Measurements from ENCODE around the gene RPS6KL1.

Gene RPS6KL1

DNA sequence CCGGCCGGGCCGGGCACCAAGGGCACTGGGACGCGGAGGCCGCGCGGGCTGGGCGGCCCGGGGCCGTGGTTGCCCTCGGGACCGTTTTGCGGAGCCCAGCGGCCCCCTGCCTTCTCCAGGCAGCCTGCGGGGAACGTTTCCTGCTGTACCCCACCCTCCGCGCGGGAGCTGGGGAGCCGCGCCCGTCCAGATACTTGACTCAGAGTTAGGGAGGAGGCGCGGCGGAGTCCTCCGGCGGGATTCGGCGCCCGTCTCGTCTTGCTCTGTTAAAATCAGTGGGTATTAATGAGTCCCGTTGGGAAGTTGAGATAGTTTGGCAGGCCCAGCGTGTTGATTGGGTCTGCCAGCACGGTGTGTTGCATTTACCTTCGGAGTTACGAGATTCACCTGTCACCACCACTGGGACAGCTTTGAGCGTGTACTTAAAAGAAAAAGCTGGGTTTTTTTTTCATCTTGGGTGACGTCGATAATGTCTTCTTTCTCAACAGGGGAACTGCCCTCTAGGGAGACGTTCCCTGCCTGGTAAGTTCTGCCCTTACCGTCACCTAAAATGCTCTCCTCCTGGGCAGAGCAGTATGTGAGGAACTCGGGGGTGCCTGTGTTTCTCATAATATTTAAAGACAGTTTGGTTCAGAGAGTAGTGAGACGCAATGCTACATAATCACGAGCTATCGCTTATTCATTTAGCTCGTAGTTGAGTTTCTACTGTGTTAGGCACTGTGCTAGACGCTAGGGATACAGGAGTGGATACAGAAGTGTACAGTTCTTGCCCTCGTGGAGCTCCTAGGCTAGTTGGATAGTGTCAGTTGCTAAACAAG is 40.7 kb downstream of the RPS6KL1 start:
- Histone ChIP-seq H3K9ac (ENCODE audit: low read depth, low read length) (peak overlapping the region; percentile 93), H3K4me3 (ENCODE audit: low read depth in 1 of 2, low read length in 2 of 2) (peak overlapping the region; percentile 79 to 87), H3K9me3 (ENCODE audit: insufficient read depth, low read length, severe bottlenecking) (no peaks in the 10 kb centered on the region), H3K4me1 (ENCODE audit: insufficient read depth, low read length) (peaks cover 44% of the 10 kb centered on the region), H3K27me3 (ENCODE audit: insufficient read depth, low read length, poor library complexity) (no peaks in the 10 kb centered on the region), H2AFZ (ENCODE audit: low read depth, low read length) (peak overlapping the region; percentile 95), H3K27ac (ENCODE audit: low read length) (peak overlapping the region; percentile 96), H3K4me2 (ENCODE audit: insufficient read depth, low read length) (peak overlapping the region; percentile 89), H4K20me1 (ENCODE audit: insufficient read depth, low read length) (peaks cover 40% of the 10 kb centered on the region; the same call in 1 of the 2 replicates), H3K36me3 (ENCODE audit: insufficient read depth, low read length) (peaks cover 30% of the 10 kb centered on the region), H3K79me2 (ENCODE audit: insufficient read depth, low read length) (peaks cover 64% of the 10 kb centered on the region)
- peak; percentile 48 for ATAC-seq (ENCODE audit: insufficient read depth, low read depth)
- DNase-seq: peak; percentile 58
- no peak for TF ChIP-seq EZH2 (IDR thresholded peaks at IDR 0.05; ENCODE audit: borderline replicate concordance, low read depth, low read length, severe bottlenecking)
- TF ChIP-seq, protein P1, sequence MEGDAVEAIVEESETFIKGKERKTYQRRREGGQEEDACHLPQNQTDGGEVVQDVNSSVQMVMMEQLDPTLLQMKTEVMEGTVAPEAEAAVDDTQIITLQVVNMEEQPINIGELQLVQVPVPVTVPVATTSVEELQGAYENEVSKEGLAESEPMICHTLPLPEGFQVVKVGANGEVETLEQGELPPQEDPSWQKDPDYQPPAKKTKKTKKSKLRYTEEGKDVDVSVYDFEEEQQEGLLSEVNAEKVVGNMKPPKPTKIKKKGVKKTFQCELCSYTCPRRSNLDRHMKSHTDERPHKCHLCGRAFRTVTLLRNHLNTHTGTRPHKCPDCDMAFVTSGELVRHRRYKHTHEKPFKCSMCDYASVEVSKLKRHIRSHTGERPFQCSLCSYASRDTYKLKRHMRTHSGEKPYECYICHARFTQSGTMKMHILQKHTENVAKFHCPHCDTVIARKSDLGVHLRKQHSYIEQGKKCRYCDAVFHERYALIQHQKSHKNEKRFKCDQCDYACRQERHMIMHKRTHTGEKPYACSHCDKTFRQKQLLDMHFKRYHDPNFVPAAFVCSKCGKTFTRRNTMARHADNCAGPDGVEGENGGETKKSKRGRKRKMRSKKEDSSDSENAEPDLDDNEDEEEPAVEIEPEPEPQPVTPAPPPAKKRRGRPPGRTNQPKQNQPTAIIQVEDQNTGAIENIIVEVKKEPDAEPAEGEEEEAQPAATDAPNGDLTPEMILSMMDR (IDR thresholded peaks at IDR 0.05; ENCODE audit: borderline replicate concordance, extremely low read depth, low read length, poor library complexity, severe bottlenecking): no peak

DNA sequence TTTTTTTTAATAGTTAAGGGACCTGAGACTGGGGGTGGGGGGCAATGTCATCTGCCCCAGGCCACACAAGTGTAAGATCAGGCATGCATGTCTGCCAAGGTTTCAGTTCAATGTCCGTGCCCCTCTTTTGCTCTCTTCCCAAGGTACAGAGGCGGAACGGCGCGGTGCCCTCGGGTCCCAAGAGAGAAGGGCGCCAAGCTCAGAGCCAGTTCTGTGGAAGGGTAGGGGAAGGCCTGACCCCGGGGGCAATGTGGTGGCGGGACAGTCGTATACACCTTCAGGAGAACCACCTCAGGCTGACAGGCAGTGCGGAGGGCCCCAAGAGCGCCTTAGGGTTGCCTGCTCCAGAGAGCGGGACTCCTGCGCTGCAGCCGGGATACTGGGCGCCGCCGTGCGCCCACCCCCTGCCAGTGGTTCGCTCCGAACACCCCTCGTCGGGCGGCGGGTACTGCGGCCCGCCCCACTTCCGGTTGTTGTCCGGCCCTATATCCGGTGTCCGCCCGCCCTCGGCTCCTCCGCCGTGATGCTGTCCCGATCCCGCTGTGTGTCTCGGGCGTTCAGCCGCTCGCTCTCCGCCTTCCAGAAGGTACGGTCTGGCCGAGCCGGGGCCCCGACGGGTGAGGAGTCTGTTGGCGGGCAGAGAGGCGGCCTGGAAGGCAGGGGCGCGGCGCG is 41.5 kb downstream of the RPS6KL1 start, which contains the start of gene DLST:
Gene DLST (plus strand): TSS at position 486 of the 672 bp plus-strand sequence. CDS start 38 bp downstream, at position 524.
- TF ChIP-seq EZH2 (IDR thresholded peaks at IDR 0.05; ENCODE audit: borderline replicate concordance, low read depth, low read length, severe bottlenecking): no peak
- TF ChIP-seq, protein P1 (IDR thresholded peaks at IDR 0.05; ENCODE audit: borderline replicate concordance, extremely low read depth, low read length, poor library complexity, severe bottlenecking): no peak
- no peaks in the 10 kb centered on the region for H3K27me3 ChIP-seq (ENCODE audit: insufficient read depth, low read length, poor library complexity)

DNA sequence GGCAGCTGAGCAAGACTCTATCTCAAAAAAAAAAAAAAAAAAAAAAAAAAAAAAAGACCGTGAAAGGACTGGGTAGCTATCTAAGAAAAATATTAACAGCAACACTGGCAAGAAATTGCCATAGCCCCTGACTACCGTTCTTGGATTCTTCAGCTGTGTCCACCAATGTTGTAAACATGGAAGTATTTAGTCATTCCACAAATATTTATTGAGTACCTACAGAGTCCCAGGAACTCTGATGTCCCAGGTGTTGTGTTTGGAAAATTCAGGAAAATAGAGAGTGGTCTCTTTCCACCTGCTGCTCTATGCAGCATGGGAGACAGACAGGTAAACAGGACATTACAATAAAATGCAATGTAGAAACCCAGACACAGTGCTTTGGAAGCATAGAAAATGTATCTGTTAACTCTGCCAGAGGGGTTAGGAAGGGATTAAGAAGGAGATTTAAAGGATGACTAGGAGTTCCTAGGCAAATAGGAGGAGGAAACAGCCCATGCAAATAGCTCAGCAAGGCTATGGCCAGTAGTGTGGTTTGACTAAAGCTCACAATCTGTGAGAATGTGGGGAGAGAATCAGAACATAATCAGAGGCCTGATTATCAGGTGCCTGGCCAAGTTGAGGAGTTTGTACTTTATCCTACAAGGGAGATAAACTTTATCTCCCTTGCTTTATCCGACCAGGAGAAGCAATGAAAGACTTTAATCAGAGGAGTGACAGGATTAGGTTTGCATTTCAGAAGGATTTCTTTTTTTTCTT is 43.5 kb downstream of the RPS6KL1 start:
- no peak overlapping the region for H3K27ac ChIP-seq (ENCODE audit: low read length)
- H3K9ac ChIP-seq (ENCODE audit: low read depth, low read length): no peak overlapping the region
- peaks cover 37% of the 10 kb centered on the region for H3K79me2 ChIP-seq (ENCODE audit: insufficient read depth, low read length)
- no peak for TF ChIP-seq EZH2 (IDR thresholded peaks at IDR 0.05; ENCODE audit: borderline replicate concordance, low read depth, low read length, severe bottlenecking)
- TF ChIP-seq, protein P1 (IDR thresholded peaks at IDR 0.05; ENCODE audit: borderline replicate concordance, extremely low read depth, low read length, poor library complexity, severe bottlenecking): no peak
- H2AFZ ChIP-seq (ENCODE audit: low read depth, low read length): peak overlapping the region; percentile 51
- H3K36me3 ChIP-seq (ENCODE audit: insufficient read depth, low read length): peaks cover 4% of the 10 kb centered on the region
- peaks cover 21% of the 10 kb centered on the region; the same call in 1 of the 2 replicates for H4K20me1 ChIP-seq (ENCODE audit: insufficient read depth, low read length)
- no peaks in the 10 kb centered on the region for H3K27me3 ChIP-seq (ENCODE audit: insufficient read depth, low read length, poor library complexity)
- H3K4me2 ChIP-seq (ENCODE audit: insufficient read depth, low read length): no peak overlapping the region
- no peaks in the 10 kb centered on the region for H3K9me3 ChIP-seq (ENCODE audit: insufficient read depth, low read length, severe bottlenecking)
- DNase-seq (no peak), ATAC-seq (ENCODE audit: insufficient read depth, low read depth) (no peak)
- no peak overlapping the region for H3K4me3 ChIP-seq (ENCODE audit: low read depth in 1 of 2, low read length in 2 of 2)
- H3K4me1 ChIP-seq (ENCODE audit: insufficient read depth, low read length): peaks cover 34% of the 10 kb centered on the region

More for the DNA sequence above, 41.5 kb downstream of the RPS6KL1 start, which contains the start of gene DLST:
- Histone ChIP-seq H3K4me2 (ENCODE audit: insufficient read depth, low read length) (peak within 1 kb of the TSS; percentile 89), H3K4me1 (ENCODE audit: insufficient read depth, low read length) (peaks cover 44% of the 10 kb centered on the region), H3K79me2 (ENCODE audit: insufficient read depth, low read length) (peaks cover 57% of the 10 kb centered on the region), H4K20me1 (ENCODE audit: insufficient read depth, low read length) (peaks cover 39% of the 10 kb centered on the region; the same call in 1 of the 2 replicates), H3K9me3 (ENCODE audit: insufficient read depth, low read length, severe bottlenecking) (no peaks in the 10 kb centered on the region), H3K9ac (ENCODE audit: low read depth, low read length) (peak within 1 kb of the TSS; percentile 93), H3K36me3 (ENCODE audit: insufficient read depth, low read length) (peaks cover 23% of the 10 kb centered on the region), H3K4me3 (ENCODE audit: low read depth in 1 of 2, low read length in 2 of 2) (peak within 1 kb of the TSS; percentile 79 to 87), H3K27ac (ENCODE audit: low read length) (peak within 1 kb of the TSS; percentile 96), H2AFZ (ENCODE audit: low read depth, low read length) (peak within 1 kb of the TSS; percentile 95)
- DNase-seq: peak; percentile 89
- peak; percentile 93 for ATAC-seq (ENCODE audit: insufficient read depth, low read depth)

All from DND-41 (cell line).